Measurements from ENCODE around the gene MACROH2A1. TPM values are rescaled to one million over a fixed set of nuclear protein-coding genes. Genes with fewer than 3 reads are reported as not detected.

MACROH2A1 gene
- polyA plus RNA-seq, 1 of the 3 experiments (the other 2 are of a cell fraction), result 165 TPM

DNA sequence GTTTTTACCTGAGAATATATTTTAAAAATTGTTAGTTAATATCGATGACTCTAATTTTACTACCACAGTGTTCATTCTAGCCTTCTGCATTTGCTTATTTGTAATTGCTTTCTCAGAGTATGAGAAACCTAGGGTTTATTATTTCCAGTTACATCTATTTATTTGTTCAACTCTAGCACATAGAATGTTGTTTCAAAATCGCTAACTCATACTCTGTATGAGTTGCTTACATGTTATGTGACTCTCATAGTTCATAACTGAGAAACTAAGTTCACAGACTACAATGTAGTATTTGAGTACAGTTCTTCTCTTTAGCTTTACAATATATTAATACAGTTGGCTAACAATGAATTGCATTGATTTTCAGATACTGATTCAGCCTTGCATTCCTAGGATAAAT is 103.2 kb downstream of the MACROH2A1 start:
- no peaks in the 10 kb centered on the region for H4K20me1 ChIP-seq (ENCODE audit: insufficient read depth)
- H3F3A ChIP-seq (replicated peaks; ENCODE audit: insufficient read depth), result no peaks in the 10 kb centered on the region
- no peak overlapping the region for H2AFZ ChIP-seq (ENCODE audit: low read depth)
- no peak overlapping the region for H3K27ac ChIP-seq (ENCODE audit: low read depth in 2 of 2, low read length in 1 of 2)
- WGBS (ENCODE audit: low lambda C conversion rate), result 87% methylated on average over 2 of the region's 2 CpGs
- H3K79me2 ChIP-seq (ENCODE audit: insufficient read depth), result no peaks in the 10 kb centered on the region
- TF ChIP-seq RCOR1 (IDR thresholded peaks at IDR 0.05; ENCODE audit: low read length) (no peak), MEF2A (IDR thresholded peaks at IDR 0.05; ENCODE audit: borderline replicate concordance, low read depth) (no peak), JUND (IDR thresholded peaks at IDR 0.05) (no peak)
- DNase-seq, result no peak
- no peak overlapping the region for H3K9ac ChIP-seq
- CTCF ChIA-PET, result interaction anchor here (1.1 kb wide), 1 partner anchor 15 kb away, joined by 3 read pairs; no protein-coding TSS in a partner anchor
- no peaks in the 10 kb centered on the region for H3K36me3 ChIP-seq (replicated peaks in 1 of 2; ENCODE audit: control insufficient read depth in 1 of 2, insufficient read depth in 2 of 2, low read length in 1 of 2)
- H3K4me2 ChIP-seq, result no peak overlapping the region
- no peaks in the 10 kb centered on the region for H3K27me3 ChIP-seq (ENCODE audit: insufficient read depth)
- no peaks in the 10 kb centered on the region for H3K4me1 ChIP-seq (ENCODE audit: control insufficient read depth in 1 of 2, insufficient read depth in 2 of 2, low read depth in 1 of 2, low read length in 1 of 2)
- no peaks in the 10 kb centered on the region for H3K9me2 ChIP-seq
- POLR2A ChIA-PET, result no interaction called here
- H3K4me3 ChIP-seq (ENCODE audit: low read depth in 2 of 2, low read length in 1 of 2), result no peak overlapping the region
- H3K9me3 ChIP-seq, result no peaks in the 10 kb centered on the region

- no peaks in the 10 kb centered on the region for H3K9me3 ChIP-seq
- H3K79me2 ChIP-seq (ENCODE audit: insufficient read depth), result no peaks in the 10 kb centered on the region
- H3K4me1 ChIP-seq (ENCODE audit: control insufficient read depth in 1 of 2, insufficient read depth in 2 of 2, low read depth in 1 of 2, low read length in 1 of 2), result no peaks in the 10 kb centered on the region
- CTCF ChIA-PET, result interaction anchor here (1.1 kb wide), 1 partner anchor 13 kb away, joined by 3 read pairs; no protein-coding TSS in a partner anchor
- no peaks in the 10 kb centered on the region for H4K20me1 ChIP-seq (ENCODE audit: insufficient read depth)
- no peaks in the 10 kb centered on the region for H3K27me3 ChIP-seq (ENCODE audit: insufficient read depth)
- DNase-seq, result no peak
- no peak for TF ChIP-seq RAD21 (IDR thresholded peaks at IDR 0.05; ENCODE audit: low read length)
- no peak for TF ChIP-seq JUND (IDR thresholded peaks at IDR 0.05)
- TF ChIP-seq YY1 (IDR thresholded peaks at IDR 0.05; ENCODE audit: low read depth), result no peak
- no peak for TF ChIP-seq SMC3 (IDR thresholded peaks at IDR 0.05; ENCODE audit: low read depth, low read length)
- no peak for TF ChIP-seq MEF2A (IDR thresholded peaks at IDR 0.05; ENCODE audit: borderline replicate concordance, low read depth)
- TF ChIP-seq CHD2 (IDR thresholded peaks at IDR 0.05; ENCODE audit: low read length, partially characterized antibody), result no peak
- TF ChIP-seq GABPA (IDR thresholded peaks at IDR 0.05; ENCODE audit: low read depth), result no peak
- TF ChIP-seq, protein P1, sequence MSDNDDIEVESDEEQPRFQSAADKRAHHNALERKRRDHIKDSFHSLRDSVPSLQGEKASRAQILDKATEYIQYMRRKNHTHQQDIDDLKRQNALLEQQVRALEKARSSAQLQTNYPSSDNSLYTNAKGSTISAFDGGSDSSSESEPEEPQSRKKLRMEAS (IDR thresholded peaks at IDR 0.05; ENCODE audit: low read depth), result no peak
- TF ChIP-seq, protein P2, sequence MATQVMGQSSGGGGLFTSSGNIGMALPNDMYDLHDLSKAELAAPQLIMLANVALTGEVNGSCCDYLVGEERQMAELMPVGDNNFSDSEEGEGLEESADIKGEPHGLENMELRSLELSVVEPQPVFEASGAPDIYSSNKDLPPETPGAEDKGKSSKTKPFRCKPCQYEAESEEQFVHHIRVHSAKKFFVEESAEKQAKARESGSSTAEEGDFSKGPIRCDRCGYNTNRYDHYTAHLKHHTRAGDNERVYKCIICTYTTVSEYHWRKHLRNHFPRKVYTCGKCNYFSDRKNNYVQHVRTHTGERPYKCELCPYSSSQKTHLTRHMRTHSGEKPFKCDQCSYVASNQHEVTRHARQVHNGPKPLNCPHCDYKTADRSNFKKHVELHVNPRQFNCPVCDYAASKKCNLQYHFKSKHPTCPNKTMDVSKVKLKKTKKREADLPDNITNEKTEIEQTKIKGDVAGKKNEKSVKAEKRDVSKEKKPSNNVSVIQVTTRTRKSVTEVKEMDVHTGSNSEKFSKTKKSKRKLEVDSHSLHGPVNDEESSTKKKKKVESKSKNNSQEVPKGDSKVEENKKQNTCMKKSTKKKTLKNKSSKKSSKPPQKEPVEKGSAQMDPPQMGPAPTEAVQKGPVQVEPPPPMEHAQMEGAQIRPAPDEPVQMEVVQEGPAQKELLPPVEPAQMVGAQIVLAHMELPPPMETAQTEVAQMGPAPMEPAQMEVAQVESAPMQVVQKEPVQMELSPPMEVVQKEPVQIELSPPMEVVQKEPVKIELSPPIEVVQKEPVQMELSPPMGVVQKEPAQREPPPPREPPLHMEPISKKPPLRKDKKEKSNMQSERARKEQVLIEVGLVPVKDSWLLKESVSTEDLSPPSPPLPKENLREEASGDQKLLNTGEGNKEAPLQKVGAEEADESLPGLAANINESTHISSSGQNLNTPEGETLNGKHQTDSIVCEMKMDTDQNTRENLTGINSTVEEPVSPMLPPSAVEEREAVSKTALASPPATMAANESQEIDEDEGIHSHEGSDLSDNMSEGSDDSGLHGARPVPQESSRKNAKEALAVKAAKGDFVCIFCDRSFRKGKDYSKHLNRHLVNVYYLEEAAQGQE (IDR thresholded peaks at IDR 0.05; ENCODE audit: low read depth, low read length), result no peak
- no peak for TF ChIP-seq TAF1 (IDR thresholded peaks at IDR 0.05; ENCODE audit: borderline replicate concordance, low read depth, low read length)
- TF ChIP-seq, protein P3, sequence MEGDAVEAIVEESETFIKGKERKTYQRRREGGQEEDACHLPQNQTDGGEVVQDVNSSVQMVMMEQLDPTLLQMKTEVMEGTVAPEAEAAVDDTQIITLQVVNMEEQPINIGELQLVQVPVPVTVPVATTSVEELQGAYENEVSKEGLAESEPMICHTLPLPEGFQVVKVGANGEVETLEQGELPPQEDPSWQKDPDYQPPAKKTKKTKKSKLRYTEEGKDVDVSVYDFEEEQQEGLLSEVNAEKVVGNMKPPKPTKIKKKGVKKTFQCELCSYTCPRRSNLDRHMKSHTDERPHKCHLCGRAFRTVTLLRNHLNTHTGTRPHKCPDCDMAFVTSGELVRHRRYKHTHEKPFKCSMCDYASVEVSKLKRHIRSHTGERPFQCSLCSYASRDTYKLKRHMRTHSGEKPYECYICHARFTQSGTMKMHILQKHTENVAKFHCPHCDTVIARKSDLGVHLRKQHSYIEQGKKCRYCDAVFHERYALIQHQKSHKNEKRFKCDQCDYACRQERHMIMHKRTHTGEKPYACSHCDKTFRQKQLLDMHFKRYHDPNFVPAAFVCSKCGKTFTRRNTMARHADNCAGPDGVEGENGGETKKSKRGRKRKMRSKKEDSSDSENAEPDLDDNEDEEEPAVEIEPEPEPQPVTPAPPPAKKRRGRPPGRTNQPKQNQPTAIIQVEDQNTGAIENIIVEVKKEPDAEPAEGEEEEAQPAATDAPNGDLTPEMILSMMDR (IDR thresholded peaks at IDR 0.05), result no peak
- no peak for TF ChIP-seq PBX3 (IDR thresholded peaks at IDR 0.05)
- TF ChIP-seq USF2 (IDR thresholded peaks at IDR 0.05; ENCODE audit: borderline replicate concordance, low read depth, low read length), result no peak
- TF ChIP-seq FOSL2 (IDR thresholded peaks at IDR 0.05; ENCODE audit: borderline replicate concordance, low read depth), result no peak
- TF ChIP-seq, protein P4, sequence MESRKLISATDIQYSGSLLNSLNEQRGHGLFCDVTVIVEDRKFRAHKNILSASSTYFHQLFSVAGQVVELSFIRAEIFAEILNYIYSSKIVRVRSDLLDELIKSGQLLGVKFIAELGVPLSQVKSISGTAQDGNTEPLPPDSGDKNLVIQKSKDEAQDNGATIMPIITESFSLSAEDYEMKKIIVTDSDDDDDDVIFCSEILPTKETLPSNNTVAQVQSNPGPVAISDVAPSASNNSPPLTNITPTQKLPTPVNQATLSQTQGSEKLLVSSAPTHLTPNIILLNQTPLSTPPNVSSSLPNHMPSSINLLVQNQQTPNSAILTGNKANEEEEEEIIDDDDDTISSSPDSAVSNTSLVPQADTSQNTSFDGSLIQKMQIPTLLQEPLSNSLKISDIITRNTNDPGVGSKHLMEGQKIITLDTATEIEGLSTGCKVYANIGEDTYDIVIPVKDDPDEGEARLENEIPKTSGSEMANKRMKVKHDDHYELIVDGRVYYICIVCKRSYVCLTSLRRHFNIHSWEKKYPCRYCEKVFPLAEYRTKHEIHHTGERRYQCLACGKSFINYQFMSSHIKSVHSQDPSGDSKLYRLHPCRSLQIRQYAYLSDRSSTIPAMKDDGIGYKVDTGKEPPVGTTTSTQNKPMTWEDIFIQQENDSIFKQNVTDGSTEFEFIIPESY (IDR thresholded peaks at IDR 0.05; ENCODE audit: borderline replicate concordance, low read depth), result no peak
- TF ChIP-seq TEAD4 (IDR thresholded peaks at IDR 0.05; ENCODE audit: borderline replicate concordance, insufficient read depth), result no peak
- no peak for TF ChIP-seq RXRA (IDR thresholded peaks at IDR 0.05; ENCODE audit: borderline replicate concordance, low read depth)
- H3K4me2 ChIP-seq, result no peak overlapping the region
- 83% methylated on average over 4 of the region's 4 CpGs for WGBS (ENCODE audit: low lambda C conversion rate)
- no peak overlapping the region for H2AFZ ChIP-seq (ENCODE audit: low read depth)
- H3K9me2 ChIP-seq, result no peaks in the 10 kb centered on the region
- H3K9ac ChIP-seq, result no peak overlapping the region
- H3F3A ChIP-seq (replicated peaks; ENCODE audit: insufficient read depth), result no peaks in the 10 kb centered on the region
- H3K36me3 ChIP-seq (replicated peaks in 1 of 2; ENCODE audit: control insufficient read depth in 1 of 2, insufficient read depth in 2 of 2, low read length in 1 of 2), result no peaks in the 10 kb centered on the region
- H3K27ac ChIP-seq (ENCODE audit: low read depth in 2 of 2, low read length in 1 of 2), result no peak overlapping the region
- no peak overlapping the region for H3K4me3 ChIP-seq (ENCODE audit: low read depth in 2 of 2, low read length in 1 of 2)
- POLR2A ChIA-PET, result no interaction called here
These were observed 104.2 kb downstream of the MACROH2A1 start for GRCh38 chr5:135294793-135295192.

Measured in SK-N-SH (cell line).